ENCODE measurements around the gene HOXA4.

The HOXA4 gene

DNA sequence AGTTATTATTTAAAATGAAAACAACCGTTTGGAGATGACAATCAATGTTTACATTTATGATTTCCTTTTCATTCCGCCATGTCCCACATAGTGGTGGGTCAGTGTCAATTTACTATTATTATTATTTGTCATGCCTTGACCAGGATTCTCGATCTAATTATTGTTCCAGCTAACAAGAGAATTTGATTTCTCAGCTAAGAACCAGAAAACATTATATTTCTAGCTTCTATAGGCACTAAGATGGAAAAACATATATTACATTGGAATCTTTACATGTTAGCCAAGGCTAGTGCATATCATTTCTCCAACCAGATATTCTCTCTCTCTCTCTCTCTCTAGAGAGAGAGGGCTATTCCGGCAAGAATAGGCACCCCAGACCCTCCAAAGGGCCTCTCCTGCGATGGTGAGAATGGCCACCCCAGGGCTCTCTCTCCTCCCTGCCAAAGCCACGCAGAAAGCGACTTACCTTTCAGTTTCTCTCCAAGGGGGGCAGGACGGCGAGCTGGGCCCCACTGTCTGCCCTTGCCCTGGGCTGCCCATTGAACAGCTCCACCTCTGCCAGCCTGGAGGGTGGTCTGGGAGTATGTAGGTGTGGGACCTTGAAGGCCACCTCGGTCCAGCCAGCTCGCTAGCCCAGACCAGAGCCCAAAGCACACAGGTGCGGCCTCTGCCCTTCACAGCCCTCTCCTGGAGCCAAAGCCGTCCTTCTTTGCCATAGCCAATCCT, 19.4 kb upstream of the HOXA4 start:
- no peak overlapping the region for H3K27ac Mint-ChIP-seq
- H3K4me1 Mint-ChIP-seq, result peaks cover 23% of the 10 kb centered on the region
- H3K36me3 Mint-ChIP-seq, result peaks cover 1% of the 10 kb centered on the region
- CTCF ChIA-PET, result interaction anchor here (0.9 to 2.0 kb wide), 13 partner anchors 12 to 469 kb away, joined by 3 to 15 read pairs (median 4); partner anchors contain the start of gene HOXA1
- no peak for DNase-seq
- H3K27me3 Mint-ChIP-seq, result peaks cover 100% of the 10 kb centered on the region
- H3K9me3 Mint-ChIP-seq, result no peaks in the 10 kb centered on the region
- H3K4me3 Mint-ChIP-seq, result peak overlapping the region; percentile 23

DNA sequence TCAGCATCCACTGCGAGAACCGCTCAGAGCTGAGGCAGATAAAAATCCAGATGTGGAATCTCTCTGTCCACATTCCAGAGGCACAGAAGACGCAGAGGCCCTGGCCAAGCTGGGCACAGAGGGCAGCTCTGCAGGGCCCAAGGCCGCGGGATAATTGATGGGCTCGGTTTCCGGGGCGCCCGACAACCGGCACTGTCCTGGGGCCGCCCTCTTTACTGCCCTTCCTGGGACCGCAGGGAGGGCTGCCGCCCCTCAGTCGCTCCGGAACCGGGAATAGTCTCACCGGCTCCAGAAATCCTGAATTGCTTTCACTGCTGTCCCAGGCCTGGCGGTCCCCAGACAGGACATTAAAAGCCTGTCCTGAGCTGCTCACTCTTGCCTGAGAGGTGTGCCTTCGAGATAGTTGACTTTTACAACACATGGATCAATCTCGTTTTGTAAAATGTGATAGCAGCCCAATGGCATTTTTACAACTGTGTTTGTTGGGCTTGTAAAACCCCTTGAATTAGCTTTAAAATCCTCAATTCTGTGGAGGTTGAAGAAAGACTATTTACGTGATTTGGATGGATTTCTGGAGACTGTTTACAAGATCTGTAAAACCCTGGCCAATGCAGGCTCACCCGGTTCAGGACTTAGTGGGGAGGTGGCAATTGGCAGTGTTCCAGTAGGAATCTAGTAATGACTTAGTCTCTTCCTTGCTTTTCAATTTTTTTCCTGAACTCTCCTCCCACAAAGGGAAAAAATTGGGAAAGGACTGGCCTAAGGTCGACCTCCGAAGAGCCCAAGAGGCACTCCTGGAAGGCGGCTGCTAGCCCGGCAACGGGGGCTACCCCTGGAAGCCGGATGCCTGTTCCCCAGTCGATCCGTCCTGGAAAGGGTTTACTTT, 18.4 kb upstream of the HOXA4 start:
- CTCF ChIA-PET, result interaction anchor here (0.6 to 2.1 kb wide), 11 partner anchors 12 to 462 kb away, joined by 3 to 8 read pairs (median 4); no protein-coding TSS in a partner anchor
- H3K27me3 Mint-ChIP-seq, result peaks cover 98% of the 10 kb centered on the region
- peaks cover 20% of the 10 kb centered on the region for H3K4me1 Mint-ChIP-seq
- DNase-seq, result no peak
- H3K27ac Mint-ChIP-seq, result no peak overlapping the region
- H3K36me3 Mint-ChIP-seq, result no peaks in the 10 kb centered on the region
- H3K9me3 Mint-ChIP-seq, result no peaks in the 10 kb centered on the region
- no peak overlapping the region for H3K4me3 Mint-ChIP-seq

DNA sequence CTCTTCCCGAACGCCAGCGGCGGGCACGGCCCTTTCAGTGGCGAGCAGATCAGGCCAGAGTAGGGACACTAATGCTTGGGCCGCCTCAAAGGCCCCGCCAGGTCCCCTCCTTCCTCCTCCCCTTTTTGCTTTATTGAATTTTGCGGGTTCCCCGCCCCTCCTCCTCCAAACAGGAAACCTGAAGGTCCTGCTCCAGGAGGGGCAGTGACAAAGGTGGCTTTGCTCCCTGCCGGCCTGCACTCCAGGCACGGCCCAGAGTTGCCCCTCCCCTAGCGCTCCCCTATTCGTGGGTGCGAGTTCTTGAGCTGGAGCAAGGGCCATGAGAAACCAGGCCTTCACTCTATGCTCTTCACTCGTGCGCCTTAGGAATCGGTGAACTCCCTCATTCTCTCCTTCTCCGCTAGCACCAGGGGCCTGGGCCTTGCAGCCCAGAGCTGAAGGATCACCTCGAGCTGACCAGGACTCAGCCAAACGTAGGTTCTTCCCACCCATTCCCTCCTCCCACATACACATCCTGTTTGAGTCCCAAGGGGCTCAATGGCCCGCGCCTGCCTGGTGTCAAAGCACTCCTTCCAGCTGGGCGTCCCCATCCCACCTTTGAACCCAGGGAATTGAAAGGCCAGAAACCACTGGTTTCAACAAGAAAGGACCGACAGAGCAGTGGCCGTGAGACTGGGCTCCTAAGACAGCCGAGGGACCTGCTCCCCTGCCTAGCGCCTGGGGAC, 17.6 kb upstream of the HOXA4 start:
- Mint-ChIP-seq H3K4me3 (no peak overlapping the region), H3K27me3 (peaks cover 92% of the 10 kb centered on the region), H3K27ac (no peak overlapping the region), H3K36me3 (no peaks in the 10 kb centered on the region), H3K4me1 (peaks cover 20% of the 10 kb centered on the region), H3K9me3 (no peaks in the 10 kb centered on the region)
- DNase-seq, result no peak
- CTCF ChIA-PET, result interaction anchor here (0.7 to 2.1 kb wide), 4 partner anchors 13 to 48 kb away, joined by 3 to 8 read pairs (median 4); no protein-coding TSS in a partner anchor

DNA sequence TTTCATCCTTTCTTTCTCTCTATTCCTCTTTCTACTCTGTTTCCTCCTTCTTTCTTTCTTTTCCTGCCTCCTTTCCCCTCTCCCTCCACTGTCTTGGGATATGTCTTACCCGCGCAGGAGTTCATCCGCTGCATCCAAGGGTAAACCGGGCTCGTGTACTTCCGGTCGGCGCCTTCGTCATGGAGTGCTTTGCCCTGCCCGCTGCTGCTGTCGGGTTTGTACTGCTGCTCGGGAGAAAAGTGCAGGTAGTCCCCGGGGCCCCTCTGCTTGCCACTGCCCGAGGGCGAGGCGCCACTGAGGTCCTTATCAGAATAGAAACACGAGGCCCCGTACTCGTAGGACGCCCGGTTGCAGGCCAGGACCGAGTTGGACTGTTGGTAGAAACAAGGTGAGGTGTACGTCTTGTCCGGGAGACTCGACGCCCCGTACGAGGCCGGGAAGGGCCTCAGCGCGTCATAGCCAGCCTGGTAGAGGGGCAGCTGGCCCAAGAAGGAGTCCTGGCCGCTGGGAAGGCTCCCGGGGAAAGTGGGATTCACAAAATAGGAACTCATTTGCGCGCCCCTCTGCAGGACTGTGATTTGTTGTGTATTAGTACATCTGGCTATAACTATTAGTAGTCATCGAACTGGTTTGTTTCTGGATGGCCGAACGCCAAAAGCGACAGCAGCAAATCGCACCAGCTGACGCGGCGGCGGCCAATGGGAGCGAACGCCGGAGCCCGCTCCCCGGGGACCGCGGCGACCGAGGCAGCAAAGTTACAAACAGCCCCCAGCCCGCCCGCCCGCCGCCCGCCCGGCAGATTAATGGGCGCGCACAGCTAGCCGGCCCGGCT, 16.9 kb upstream of the HOXA4 start, which contains the start of gene HOXA6:
TSS of gene HOXA6 (minus strand) at position 576 of the 832 bp plus-strand sequence. CDS start at position 551, 25 bp downstream.
- H3K9me3 Mint-ChIP-seq, result no peaks in the 10 kb centered on the region
- H3K36me3 Mint-ChIP-seq, result no peaks in the 10 kb centered on the region
- peaks cover 20% of the 10 kb centered on the region for H3K4me1 Mint-ChIP-seq
- no peak for DNase-seq
- H3K27ac Mint-ChIP-seq, result no peak within 1 kb of the TSS
- H3K27me3 Mint-ChIP-seq, result peaks cover 92% of the 10 kb centered on the region
- H3K4me3 Mint-ChIP-seq, result no peak within 1 kb of the TSS
- CTCF ChIA-PET, result interaction anchor here (2.1 kb wide), 1 partner anchor 21 kb away, joined by 8 read pairs; no protein-coding TSS in a partner anchor

DNA sequence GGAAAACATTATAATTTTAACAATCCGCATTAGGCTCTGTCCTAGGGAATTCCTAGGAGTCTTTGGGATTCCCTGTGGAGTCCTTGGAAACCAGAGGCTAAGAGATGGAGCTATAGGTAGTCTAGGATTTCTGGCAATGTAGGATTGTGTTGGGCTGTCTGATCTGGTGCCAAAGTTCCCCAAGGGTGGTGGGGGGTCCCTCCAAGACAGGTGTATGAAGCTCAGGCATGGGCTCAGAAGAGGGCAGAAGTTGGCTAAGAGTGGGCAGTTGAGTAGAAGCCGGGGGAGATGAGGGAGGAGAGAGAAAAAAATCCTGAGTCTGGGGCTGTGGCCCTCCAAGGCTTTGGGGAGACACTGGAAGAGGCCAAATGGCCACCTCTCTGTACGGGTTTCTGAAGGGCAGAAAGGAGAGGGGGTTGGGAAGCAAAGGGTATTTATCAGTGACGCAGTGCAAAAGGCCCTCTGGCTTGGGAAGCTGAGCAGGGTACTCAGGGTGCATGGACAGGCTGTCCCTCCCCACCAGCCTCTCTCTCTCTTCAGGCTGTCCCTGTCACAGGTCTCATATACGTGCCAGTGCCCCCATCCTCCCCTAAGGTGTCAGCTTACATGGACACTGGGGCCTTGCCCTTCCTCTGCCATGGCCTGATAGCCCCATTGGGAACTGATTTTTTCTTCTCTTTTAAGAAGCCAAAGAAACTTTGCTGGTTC, 16.1 kb upstream of the HOXA4 start:
- no peaks in the 10 kb centered on the region for H3K9me3 Mint-ChIP-seq
- DNase-seq, result no peak
- peaks cover 92% of the 10 kb centered on the region for H3K27me3 Mint-ChIP-seq
- peaks cover 16% of the 10 kb centered on the region for H3K4me1 Mint-ChIP-seq
- no peak overlapping the region for H3K27ac Mint-ChIP-seq
- CTCF ChIA-PET, result no interaction called here
- H3K36me3 Mint-ChIP-seq, result no peaks in the 10 kb centered on the region
- no peak overlapping the region for H3K4me3 Mint-ChIP-seq

DNA sequence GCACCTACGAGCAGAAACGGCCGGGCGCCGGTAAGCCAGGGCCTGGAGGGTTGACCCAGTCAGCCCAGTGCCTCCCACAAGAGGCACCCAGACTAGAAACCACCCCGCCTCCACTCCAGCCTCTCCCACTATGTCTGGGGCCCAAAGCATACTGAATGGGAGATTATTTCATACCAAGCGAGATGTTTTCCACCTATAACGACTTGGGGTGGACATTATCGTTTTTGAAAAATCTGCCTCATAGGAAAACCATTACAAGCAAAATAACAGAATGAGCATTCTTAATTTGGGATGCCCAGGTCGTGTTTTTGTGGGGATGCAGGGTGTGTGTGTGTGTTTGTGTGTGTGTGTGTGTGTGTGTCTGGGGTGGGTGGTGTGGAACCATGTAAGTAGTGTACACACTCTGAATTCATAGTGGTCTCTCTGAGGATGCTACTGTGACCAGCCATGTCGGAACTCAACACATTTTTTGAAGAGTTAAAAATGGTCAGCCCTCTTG, 15.4 kb upstream of the HOXA4 start:
- no peak overlapping the region for H3K27ac Mint-ChIP-seq
- no peak overlapping the region for H3K4me3 Mint-ChIP-seq
- H3K9me3 Mint-ChIP-seq, result no peaks in the 10 kb centered on the region
- CTCF ChIA-PET, result no interaction called here
- DNase-seq, result no peak
- H3K27me3 Mint-ChIP-seq, result peaks cover 85% of the 10 kb centered on the region
- H3K4me1 Mint-ChIP-seq, result peaks cover 9% of the 10 kb centered on the region
- H3K36me3 Mint-ChIP-seq, result no peaks in the 10 kb centered on the region

GRCh38 chr7:27145165-27145913, 14.8 kb upstream of the HOXA4 start:
- H3K9me3 Mint-ChIP-seq, result no peaks in the 10 kb centered on the region
- no peak overlapping the region for H3K4me3 Mint-ChIP-seq
- CTCF ChIA-PET, result no interaction called here
- no peak overlapping the region for H3K27ac Mint-ChIP-seq
- H3K27me3 Mint-ChIP-seq, result peaks cover 84% of the 10 kb centered on the region
- H3K4me1 Mint-ChIP-seq, result peaks cover 7% of the 10 kb centered on the region
- H3K36me3 Mint-ChIP-seq, result no peaks in the 10 kb centered on the region
- no peak for DNase-seq

- H3K27ac Mint-ChIP-seq, result no peak overlapping the region
- peaks cover 6% of the 10 kb centered on the region for H3K4me1 Mint-ChIP-seq
- no peak for DNase-seq
- no peaks in the 10 kb centered on the region for H3K36me3 Mint-ChIP-seq
- no peak overlapping the region for H3K4me3 Mint-ChIP-seq
- H3K9me3 Mint-ChIP-seq, result no peaks in the 10 kb centered on the region
- CTCF ChIA-PET, result interaction anchor here (1.0 kb wide), 1 partner anchor 479 kb away, joined by 3 read pairs; no protein-coding TSS in a partner anchor
- peaks cover 79% of the 10 kb centered on the region for H3K27me3 Mint-ChIP-seq
These were observed 14.2 kb upstream of the HOXA4 start for GRCh38 chr7:27144781-27145164.

DNA sequence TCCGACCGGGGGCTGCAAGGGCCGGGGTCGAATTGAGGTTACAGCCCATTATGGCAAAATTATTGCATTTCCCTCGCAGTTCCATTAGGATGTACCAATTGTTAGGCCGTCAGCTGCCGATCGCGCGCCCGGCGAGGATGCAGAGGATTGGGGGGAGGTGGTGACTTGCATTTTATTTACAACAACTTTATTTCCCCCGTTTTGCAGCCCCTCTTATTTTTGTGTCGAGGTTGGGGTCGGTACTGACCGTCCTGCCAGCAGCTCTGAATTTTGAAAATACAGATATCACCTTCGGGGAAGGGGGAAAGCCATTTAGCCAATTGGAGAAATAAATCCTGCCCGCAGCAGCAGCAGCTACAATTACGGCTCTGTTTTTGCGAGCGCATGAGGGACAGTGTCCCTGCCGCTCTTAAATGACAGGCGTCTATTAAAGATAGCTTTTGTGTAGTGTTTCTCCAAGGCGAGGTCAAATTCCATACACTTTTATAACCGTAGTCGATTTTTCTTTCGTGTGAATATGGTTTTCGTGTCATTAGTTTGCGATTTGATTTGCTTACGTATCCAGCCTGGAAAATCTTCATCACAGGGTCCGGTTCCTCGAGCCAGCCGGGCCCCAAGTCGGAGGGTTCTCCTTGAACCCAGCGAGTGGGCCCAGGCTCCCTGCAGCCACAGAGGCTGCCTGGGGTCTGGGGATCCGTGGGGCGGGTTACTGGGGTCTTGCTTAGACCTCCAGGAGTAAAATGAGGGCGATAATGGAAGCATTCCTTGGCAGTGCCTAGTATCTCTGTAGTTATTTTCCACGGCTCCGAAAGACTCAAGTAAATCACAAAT, 13.6 kb upstream of the HOXA4 start:
- Mint-ChIP-seq H3K4me3 (no peak overlapping the region), H3K4me1 (peaks cover 6% of the 10 kb centered on the region), H3K27ac (no peak overlapping the region), H3K36me3 (no peaks in the 10 kb centered on the region), H3K9me3 (no peaks in the 10 kb centered on the region), H3K27me3 (peaks cover 73% of the 10 kb centered on the region)
- CTCF ChIA-PET, result interaction anchor here (0.6 to 1.0 kb wide), 2 partner anchors 462 to 479 kb away, joined by 3 read pairs; no protein-coding TSS in a partner anchor
- no peak for DNase-seq

DNA sequence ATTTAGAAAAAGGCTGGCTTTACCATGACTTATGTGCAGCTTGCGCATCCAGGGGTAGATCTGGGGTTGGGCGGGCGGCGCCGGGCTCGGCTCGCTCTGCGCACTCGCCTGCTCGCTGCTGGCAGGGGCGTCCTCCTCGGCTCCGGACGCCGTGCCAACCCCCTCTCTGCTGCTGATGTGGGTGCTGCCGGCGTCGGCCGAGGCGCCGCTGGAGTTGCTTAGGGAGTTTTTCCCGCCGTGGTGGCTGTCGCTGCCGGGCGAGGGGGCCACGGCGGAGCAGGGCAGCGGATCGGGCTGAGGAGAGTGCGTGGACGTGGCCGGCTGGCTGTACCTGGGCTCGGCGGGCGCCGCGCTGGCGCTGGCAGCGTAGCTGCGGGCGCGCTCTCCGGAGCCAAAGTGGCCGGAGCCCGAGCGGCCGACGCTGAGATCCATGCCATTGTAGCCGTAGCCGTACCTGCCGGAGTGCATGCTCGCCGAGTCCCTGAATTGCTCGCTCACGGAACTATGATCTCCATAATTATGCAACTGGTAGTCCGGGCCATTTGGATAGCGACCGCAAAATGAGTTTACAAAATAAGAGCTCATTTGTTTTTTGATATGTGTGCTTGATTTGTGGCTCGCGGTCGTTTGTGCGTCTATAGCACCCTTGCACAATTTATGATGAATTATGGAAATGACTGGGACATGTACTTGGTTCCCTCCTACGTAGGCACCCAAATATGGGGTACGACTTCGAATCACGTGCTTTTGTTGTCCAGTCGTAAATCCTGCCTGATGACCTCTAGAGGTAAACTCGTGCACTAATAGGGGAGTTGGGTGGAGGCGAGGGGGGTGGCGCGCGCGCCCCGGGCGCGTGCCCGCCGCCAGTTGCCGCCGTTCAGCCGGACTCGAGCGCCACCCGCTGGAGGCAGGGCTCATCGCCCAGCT, 12.7 kb upstream of the HOXA4 start, which contains the start of gene HOXA5:
TSS of gene HOXA5 (minus strand) at position 659 of the 927 bp plus-strand sequence. CDS start at position 585, 74 bp downstream.
- DNase-seq, result no peak
- no peaks in the 10 kb centered on the region for H3K9me3 Mint-ChIP-seq
- CTCF ChIA-PET, result interaction anchor here (0.6 to 1.0 kb wide), 3 partner anchors 290 to 478 kb away, joined by 3 read pairs; no protein-coding TSS in a partner anchor

More for the DNA sequence above, 12.7 kb upstream of the HOXA4 start, which contains the start of gene HOXA5:
- H3K4me1 Mint-ChIP-seq, result peaks cover 3% of the 10 kb centered on the region
- no peaks in the 10 kb centered on the region for H3K36me3 Mint-ChIP-seq
- no peak within 1 kb of the TSS for H3K27ac Mint-ChIP-seq
- H3K4me3 Mint-ChIP-seq, result no peak within 1 kb of the TSS
- H3K27me3 Mint-ChIP-seq, result peaks cover 72% of the 10 kb centered on the region
